WTC11 (cell line): Measurements from ENCODE around the gene GRIK2. TPM values are rescaled to one million over a fixed set of nuclear protein-coding genes. Genes with fewer than 3 reads are reported as not detected.

Experiments
- ATAC-seq: fragments of 200-7000 bp; cut with Tn5 transposase; 2 replicates; pipeline ENCODE4 v1.10.0; 2021; ENCODE audit warnings: mild to moderate bottlenecking, moderate library complexity
- CTCF ChIA-PET: fragments of 300-600 bp; sonication (Branson Sonifier 250); formaldehyde crosslinking; loops from one replicate; lab custom pipeline; 2021; ENCODE audit warnings: antibody characterized with exemption; lab: Charles Lee
- POLR2A ChIA-PET: fragments of 350-600 bp; sonication (Branson Sonifier 250); formaldehyde crosslinking; loops from one replicate; lab custom pipeline; 2021; ENCODE audit warnings: antibody characterized with exemption; lab: Charles Lee
- DNase-seq: peaks from one replicate; pipeline ENCODE4 v3.0.0; 2021; ENCODE audit warnings: low spot score
- H3K27ac Mint-ChIP-seq: 2 replicates; pipeline ENCODE4 v1.8.0; 2021; ENCODE audit warnings: mixed read lengths
- H3K27me3 Mint-ChIP-seq: 2 replicates; pipeline ENCODE4 v1.8.0; 2021; ENCODE audit warnings: low read depth, mild to moderate bottlenecking, moderate library complexity, mixed read lengths
- H3K36me3 Mint-ChIP-seq: 2 replicates; pipeline ENCODE4 v1.8.0; 2021; ENCODE audit warnings: mixed read lengths
- H3K4me1 Mint-ChIP-seq: 2 replicates; pipeline ENCODE4 v1.8.0; 2022; ENCODE audit warnings: mixed read lengths
- H3K4me3 Mint-ChIP-seq: 2 replicates; pipeline ENCODE4 v1.8.0; 2021; ENCODE audit warnings: mild to moderate bottlenecking, moderate library complexity, mixed read lengths
- H3K9me3 Mint-ChIP-seq: 2 replicates; pipeline ENCODE4 v1.8.0; 2021; ENCODE audit warnings: mixed read lengths
- ATF1 ChIP-seq: sonication (generic); formaldehyde crosslinking; IDR thresholded peaks from 2 replicates; pipeline ENCODE4 v1.8.1; 2023; ENCODE audit warnings: mild to moderate bottlenecking, moderate library complexity, missing genetic modification reagents
- CBFB ChIP-seq: sonication (generic); formaldehyde crosslinking; IDR thresholded peaks from 2 replicates; pipeline ENCODE4 v1.8.1; 2022; ENCODE audit warnings: mild to moderate bottlenecking, low read depth, missing genetic modification reagents
- ELF4 ChIP-seq: sonication (generic); formaldehyde crosslinking; IDR thresholded peaks from 2 replicates; pipeline ENCODE4 v1.8.1; 2022; ENCODE audit warnings: low read depth, mild to moderate bottlenecking, moderate library complexity, missing genetic modification reagents
- EMX1 ChIP-seq: fragments of 250-450 bp; sonication (Bioruptor Pico); IDR thresholded peaks from 2 replicates; pipeline ENCODE4 v1.8.0; 2021; ENCODE audit warnings: mild to moderate bottlenecking
- JAZF1 ChIP-seq: fragments of 250-450 bp; sonication (Bioruptor Pico); IDR thresholded peaks from 2 replicates; pipeline ENCODE4 v1.9.0; 2021; ENCODE audit warnings: moderate library complexity, mild to moderate bottlenecking, inconsistent platforms
- JUN ChIP-seq: sonication (generic); formaldehyde crosslinking; IDR thresholded peaks from 2 replicates; pipeline ENCODE4 v1.8.0; 2023; ENCODE audit warnings: mild to moderate bottlenecking, missing genetic modification reagents
- NFATC4 ChIP-seq: fragments of 250-450 bp; sonication (Bioruptor Pico); IDR thresholded peaks from 2 replicates; pipeline ENCODE4 v1.9.0; 2021; ENCODE audit warnings: mild to moderate bottlenecking
- NR1H2 ChIP-seq: sonication (generic); formaldehyde crosslinking; IDR thresholded peaks from 2 replicates; pipeline ENCODE4 v1.9.0; 2021; ENCODE audit warnings: mild to moderate bottlenecking, moderate library complexity, missing genetic modification reagents
- OVOL2 ChIP-seq: fragments of 250-450 bp; sonication (Bioruptor Pico); IDR thresholded peaks from 2 replicates; pipeline ENCODE4 v1.9.0; 2021; ENCODE audit warnings: mild to moderate bottlenecking, borderline replicate concordance
- RORB ChIP-seq: fragments of 250-450 bp; sonication (Bioruptor Pico); IDR thresholded peaks from 2 replicates; pipeline ENCODE4 v1.9.0; 2021; ENCODE audit warnings: mild to moderate bottlenecking
- SMAD4 ChIP-seq: sonication (generic); formaldehyde crosslinking; IDR thresholded peaks from 2 replicates; pipeline ENCODE4 v1.8.0; 2022; ENCODE audit warnings: mild to moderate bottlenecking, missing genetic modification reagents
- SOX15 ChIP-seq: fragments of 250-450 bp; sonication (Bioruptor Pico); IDR thresholded peaks from 2 replicates; pipeline ENCODE4 v1.9.0; 2021; ENCODE audit warnings: mild to moderate bottlenecking
- SP1 ChIP-seq: sonication (generic); formaldehyde crosslinking; conservative IDR thresholded peaks from 2 replicates; pipeline ENCODE4 v1.8.1; 2022; ENCODE audit warnings: missing genetic modification reagents
- TCF7 ChIP-seq: sonication (generic); formaldehyde crosslinking; IDR thresholded peaks from 2 replicates; pipeline ENCODE4 v1.8.0; 2022; ENCODE audit warnings: mild to moderate bottlenecking, low read depth, missing genetic modification reagents, moderate library complexity
- TEAD1 ChIP-seq: sonication (generic); formaldehyde crosslinking; IDR thresholded peaks from 2 replicates; pipeline ENCODE4 v1.8.0; 2022; ENCODE audit warnings: mild to moderate bottlenecking, missing genetic modification reagents
- TEAD4 ChIP-seq: sonication (generic); formaldehyde crosslinking; IDR thresholded peaks from 2 replicates; pipeline ENCODE4 v1.8.0; 2022; ENCODE audit warnings: mild to moderate bottlenecking, missing genetic modification reagents
- ZNF317 ChIP-seq: sonication (generic); formaldehyde crosslinking; IDR thresholded peaks from 2 replicates; pipeline ENCODE4 v1.8.1; 2023; ENCODE audit warnings: low read depth, mild to moderate bottlenecking, moderate library complexity, missing genetic modification reagents, borderline replicate concordance
- ZNF396 ChIP-seq: fragments of 250-450 bp; sonication (Bioruptor Pico); IDR thresholded peaks from 2 replicates; pipeline ENCODE4 v1.8.0; 2021; ENCODE audit warnings: mild to moderate bottlenecking, moderate library complexity, borderline replicate concordance
- ZNF416 ChIP-seq: fragments of 250-450 bp; sonication (Bioruptor Pico); IDR thresholded peaks from 2 replicates; pipeline ENCODE4 v1.9.0; 2021; ENCODE audit warnings: mild to moderate bottlenecking, inconsistent platforms
- total RNA-seq: library from RNA; stranded (reverse); gene quantifications from 3 replicates; pipeline ENCODE4 v1.2.3, GENCODE V29; 2021
- TF ChIP-seq, protein P1 (sequence below): fragments of 250-450 bp; sonication (Bioruptor Pico); IDR thresholded peaks from 2 replicates; pipeline ENCODE4 v2.1.2; 2022; ENCODE audit warnings: mild to moderate bottlenecking, moderate library complexity
- TF ChIP-seq, protein P2 (sequence below): fragments of 250-450 bp; sonication (Bioruptor Pico); conservative IDR thresholded peaks from 2 replicates; pipeline ENCODE4 v1.9.0; 2021; ENCODE audit warnings: mild to moderate bottlenecking
- TF ChIP-seq, protein P3 (sequence below): sonication (generic); formaldehyde crosslinking; IDR thresholded peaks from 2 replicates; pipeline ENCODE4 v1.8.0; 2022; ENCODE audit warnings: mild to moderate bottlenecking, missing genetic modification reagents
- TF ChIP-seq, protein P4 (sequence below): sonication (generic); formaldehyde crosslinking; IDR thresholded peaks from 2 replicates; pipeline ENCODE4 v1.8.0; 2022; ENCODE audit warnings: mild to moderate bottlenecking, missing genetic modification reagents
- TF ChIP-seq, protein P5 (sequence below): sonication (generic); formaldehyde crosslinking; IDR thresholded peaks from 2 replicates; pipeline ENCODE4 v1.8.0; 2023; ENCODE audit warnings: mild to moderate bottlenecking, missing genetic modification reagents
- TF ChIP-seq, protein P6 (sequence below): sonication (generic); formaldehyde crosslinking; IDR thresholded peaks from 2 replicates; pipeline ENCODE4 v1.8.1; 2022; ENCODE audit warnings: mild to moderate bottlenecking, missing genetic modification reagents, moderate library complexity, borderline replicate concordance

Gene GRIK2
- total RNA-seq, 1 experiment from 2014 or later: 2.7 TPM

DNA sequence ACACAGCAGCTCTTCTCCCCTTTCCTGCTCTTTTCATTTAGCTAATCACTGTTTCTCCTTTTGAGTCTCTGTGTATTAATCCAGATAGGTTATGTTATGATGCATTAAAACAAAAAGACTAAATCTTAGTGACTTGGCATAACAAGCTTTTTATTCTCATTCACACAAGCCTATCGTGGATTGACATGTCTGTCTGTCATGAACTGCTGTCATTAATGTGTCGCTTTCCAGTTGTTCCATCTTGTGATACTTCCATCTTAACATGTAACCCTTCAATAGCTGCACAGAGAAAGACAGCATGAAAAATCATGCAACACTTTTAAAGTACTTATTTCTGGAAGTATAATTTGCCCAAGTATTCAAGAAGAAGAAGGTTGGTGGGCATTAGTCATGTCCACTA, 128.7 kb downstream of the GRIK2 start (continued):
- TF ChIP-seq, protein P1, sequence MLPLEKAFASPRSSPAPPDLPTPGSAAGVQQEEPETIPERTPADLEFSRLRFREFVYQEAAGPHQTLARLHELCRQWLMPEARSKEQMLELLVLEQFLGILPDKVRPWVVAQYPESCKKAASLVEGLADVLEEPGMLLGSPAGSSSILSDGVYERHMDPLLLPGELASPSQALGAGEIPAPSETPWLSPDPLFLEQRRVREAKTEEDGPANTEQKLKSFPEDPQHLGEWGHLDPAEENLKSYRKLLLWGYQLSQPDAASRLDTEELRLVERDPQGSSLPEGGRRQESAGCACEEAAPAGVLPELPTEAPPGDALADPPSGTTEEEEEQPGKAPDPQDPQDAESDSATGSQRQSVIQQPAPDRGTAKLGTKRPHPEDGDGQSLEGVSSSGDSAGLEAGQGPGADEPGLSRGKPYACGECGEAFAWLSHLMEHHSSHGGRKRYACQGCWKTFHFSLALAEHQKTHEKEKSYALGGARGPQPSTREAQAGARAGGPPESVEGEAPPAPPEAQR: no peak
- no peak for TF ChIP-seq ATF1 (CRISPR knock-in tag)
- no peak for TF ChIP-seq NR1H2 (CRISPR knock-in tag)
- TF ChIP-seq NFATC4 (CRISPR knock-in tag): no peak

DNA sequence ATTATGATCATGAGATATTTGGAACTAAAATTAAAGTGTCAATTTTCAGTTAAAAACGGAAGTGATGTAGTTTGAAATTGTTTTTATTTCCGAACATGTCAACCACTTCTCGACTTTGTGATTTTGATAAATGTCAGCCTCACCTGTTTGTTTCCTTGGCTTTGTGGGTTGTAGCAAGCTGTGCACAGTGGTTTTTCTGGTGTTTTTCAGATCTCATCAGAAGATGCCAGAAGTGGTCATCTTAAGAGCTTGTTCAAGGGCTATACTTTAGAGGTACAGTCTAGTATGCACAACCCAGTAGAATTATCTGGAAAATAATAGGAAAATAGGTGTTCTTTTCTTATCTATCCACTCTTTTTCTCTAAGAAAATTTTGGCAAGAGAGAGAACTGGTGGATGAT, 134.0 kb downstream of the GRIK2 start:
- no peak for DNase-seq
- no peaks in the 10 kb centered on the region; the same call in 1 of the 2 replicates for H3K9me3 Mint-ChIP-seq
- H3K27me3 Mint-ChIP-seq: no peaks in the 10 kb centered on the region
- no peak for TF ChIP-seq TCF7 (CRISPR knock-in tag)
- no peak for TF ChIP-seq RORB (CRISPR knock-in tag)
- TF ChIP-seq, protein P2, sequence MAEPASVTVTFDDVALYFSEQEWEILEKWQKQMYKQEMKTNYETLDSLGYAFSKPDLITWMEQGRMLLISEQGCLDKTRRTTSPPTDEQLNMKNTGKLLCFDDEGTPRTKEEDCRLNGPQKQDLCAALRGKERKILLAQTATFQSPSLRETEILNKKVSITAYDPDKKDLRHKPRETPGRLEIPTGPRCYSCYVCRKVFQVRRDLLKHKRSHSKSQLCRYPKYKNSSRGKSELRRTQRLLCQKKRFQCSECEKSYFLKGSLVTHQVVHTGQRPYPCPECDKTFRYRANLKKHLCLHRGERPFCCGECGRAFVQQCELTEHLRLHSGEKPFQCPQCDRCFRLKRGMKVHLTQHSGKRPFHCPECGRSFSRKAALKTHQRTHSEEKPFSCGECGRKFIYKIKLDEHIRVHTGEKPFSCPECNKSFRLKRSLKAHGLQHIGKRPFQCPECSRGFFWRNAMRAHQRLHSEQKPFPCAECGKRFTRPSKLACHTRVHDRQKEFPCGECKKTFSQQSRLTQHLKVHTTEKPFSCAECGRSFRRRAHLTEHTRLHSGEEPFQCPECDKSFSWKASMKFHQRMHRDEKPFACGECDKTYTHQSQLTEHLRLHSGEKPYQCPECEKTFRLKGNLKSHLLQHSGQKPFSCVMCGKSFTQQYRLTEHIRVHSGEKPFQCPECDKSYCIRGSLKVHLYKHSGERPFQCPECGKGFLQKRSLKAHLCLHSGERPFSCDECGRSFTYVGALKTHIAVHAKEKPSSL (CRISPR knock-in tag): no peak
- TF ChIP-seq JAZF1 (CRISPR knock-in tag): no peak
- no peak for TF ChIP-seq ELF4 (CRISPR knock-in tag)
- TF ChIP-seq, protein P3, sequence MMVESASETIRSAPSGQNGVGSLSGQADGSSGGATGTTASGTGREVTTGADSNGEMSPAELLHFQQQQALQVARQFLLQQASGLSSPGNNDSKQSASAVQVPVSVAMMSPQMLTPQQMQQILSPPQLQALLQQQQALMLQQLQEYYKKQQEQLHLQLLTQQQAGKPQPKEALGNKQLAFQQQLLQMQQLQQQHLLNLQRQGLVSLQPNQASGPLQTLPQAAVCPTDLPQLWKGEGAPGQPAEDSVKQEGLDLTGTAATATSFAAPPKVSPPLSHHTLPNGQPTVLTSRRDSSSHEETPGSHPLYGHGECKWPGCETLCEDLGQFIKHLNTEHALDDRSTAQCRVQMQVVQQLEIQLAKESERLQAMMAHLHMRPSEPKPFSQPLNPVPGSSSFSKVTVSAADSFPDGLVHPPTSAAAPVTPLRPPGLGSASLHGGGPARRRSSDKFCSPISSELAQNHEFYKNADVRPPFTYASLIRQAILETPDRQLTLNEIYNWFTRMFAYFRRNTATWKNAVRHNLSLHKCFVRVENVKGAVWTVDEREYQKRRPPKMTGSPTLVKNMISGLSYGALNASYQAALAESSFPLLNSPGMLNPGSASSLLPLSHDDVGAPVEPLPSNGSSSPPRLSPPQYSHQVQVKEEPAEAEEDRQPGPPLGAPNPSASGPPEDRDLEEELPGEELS (CRISPR knock-in tag): no peak
- TF ChIP-seq OVOL2 (CRISPR knock-in tag): no peak
- no peak for TF ChIP-seq ZNF416 (CRISPR knock-in tag)
- TF ChIP-seq SOX15: no peak
- no peak for TF ChIP-seq ZNF396 (CRISPR knock-in tag)
- no peak for TF ChIP-seq TEAD4 (CRISPR knock-in tag)
- no peak for TF ChIP-seq NFATC4 (CRISPR knock-in tag)
- TF ChIP-seq SP1: no peak
- no peak for TF ChIP-seq TEAD1 (CRISPR knock-in tag)
- TF ChIP-seq, protein P4, sequence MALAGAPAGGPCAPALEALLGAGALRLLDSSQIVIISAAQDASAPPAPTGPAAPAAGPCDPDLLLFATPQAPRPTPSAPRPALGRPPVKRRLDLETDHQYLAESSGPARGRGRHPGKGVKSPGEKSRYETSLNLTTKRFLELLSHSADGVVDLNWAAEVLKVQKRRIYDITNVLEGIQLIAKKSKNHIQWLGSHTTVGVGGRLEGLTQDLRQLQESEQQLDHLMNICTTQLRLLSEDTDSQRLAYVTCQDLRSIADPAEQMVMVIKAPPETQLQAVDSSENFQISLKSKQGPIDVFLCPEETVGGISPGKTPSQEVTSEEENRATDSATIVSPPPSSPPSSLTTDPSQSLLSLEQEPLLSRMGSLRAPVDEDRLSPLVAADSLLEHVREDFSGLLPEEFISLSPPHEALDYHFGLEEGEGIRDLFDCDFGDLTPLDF (CRISPR knock-in tag): no peak
- no peak for TF ChIP-seq SMAD4 (CRISPR knock-in tag)
- H3K4me3 Mint-ChIP-seq: no peak overlapping the region
- H3K27ac Mint-ChIP-seq: no peak overlapping the region
- ChIA-PET CTCF (no interaction called here), POLR2A (no interaction called here)
- no peak for ATAC-seq
- H3K4me1 Mint-ChIP-seq: no peaks in the 10 kb centered on the region; the same call in 1 of the 2 replicates
- H3K36me3 Mint-ChIP-seq: no peaks in the 10 kb centered on the region

DNA sequence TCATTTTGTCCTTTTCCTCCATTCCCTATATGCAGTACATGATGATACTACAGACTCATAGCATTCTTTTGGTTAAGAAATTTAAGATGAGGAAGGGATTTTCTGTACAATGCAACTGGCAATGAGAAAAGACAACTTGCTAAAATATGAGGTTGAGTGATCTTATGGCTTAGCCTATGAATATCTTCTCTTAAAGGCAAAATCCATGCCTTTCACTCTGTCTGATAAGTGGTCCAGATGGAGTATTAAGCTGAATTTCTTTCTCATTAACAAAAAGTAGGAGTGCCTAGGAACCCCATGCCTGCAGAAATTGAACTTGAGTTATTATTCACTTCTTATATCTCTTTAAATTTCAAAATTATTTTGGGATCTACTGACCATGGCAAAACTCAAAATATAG, 135.3 kb downstream of the GRIK2 start:
- no peaks in the 10 kb centered on the region; the same call in 1 of the 2 replicates for H3K4me1 Mint-ChIP-seq
- POLR2A ChIA-PET: no interaction called here
- no peaks in the 10 kb centered on the region for H3K36me3 Mint-ChIP-seq
- H3K27ac Mint-ChIP-seq: no peak overlapping the region
- CTCF ChIA-PET: no interaction called here
- no peaks in the 10 kb centered on the region for H3K9me3 Mint-ChIP-seq
- no peak overlapping the region for H3K4me3 Mint-ChIP-seq
- no peak for DNase-seq
- no peaks in the 10 kb centered on the region for H3K27me3 Mint-ChIP-seq
- no peak for ATAC-seq
- TF ChIP-seq, protein P5, sequence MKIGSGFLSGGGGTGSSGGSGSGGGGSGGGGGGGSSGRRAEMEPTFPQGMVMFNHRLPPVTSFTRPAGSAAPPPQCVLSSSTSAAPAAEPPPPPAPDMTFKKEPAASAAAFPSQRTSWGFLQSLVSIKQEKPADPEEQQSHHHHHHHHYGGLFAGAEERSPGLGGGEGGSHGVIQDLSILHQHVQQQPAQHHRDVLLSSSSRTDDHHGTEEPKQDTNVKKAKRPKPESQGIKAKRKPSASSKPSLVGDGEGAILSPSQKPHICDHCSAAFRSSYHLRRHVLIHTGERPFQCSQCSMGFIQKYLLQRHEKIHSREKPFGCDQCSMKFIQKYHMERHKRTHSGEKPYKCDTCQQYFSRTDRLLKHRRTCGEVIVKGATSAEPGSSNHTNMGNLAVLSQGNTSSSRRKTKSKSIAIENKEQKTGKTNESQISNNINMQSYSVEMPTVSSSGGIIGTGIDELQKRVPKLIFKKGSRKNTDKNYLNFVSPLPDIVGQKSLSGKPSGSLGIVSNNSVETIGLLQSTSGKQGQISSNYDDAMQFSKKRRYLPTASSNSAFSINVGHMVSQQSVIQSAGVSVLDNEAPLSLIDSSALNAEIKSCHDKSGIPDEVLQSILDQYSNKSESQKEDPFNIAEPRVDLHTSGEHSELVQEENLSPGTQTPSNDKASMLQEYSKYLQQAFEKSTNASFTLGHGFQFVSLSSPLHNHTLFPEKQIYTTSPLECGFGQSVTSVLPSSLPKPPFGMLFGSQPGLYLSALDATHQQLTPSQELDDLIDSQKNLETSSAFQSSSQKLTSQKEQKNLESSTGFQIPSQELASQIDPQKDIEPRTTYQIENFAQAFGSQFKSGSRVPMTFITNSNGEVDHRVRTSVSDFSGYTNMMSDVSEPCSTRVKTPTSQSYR: no peak
- TF ChIP-seq JUN (CRISPR knock-in tag): no peak
- no peak for TF ChIP-seq ZNF317 (CRISPR knock-in tag)
- TF ChIP-seq TEAD1 (CRISPR knock-in tag): no peak
- TF ChIP-seq, protein P6, sequence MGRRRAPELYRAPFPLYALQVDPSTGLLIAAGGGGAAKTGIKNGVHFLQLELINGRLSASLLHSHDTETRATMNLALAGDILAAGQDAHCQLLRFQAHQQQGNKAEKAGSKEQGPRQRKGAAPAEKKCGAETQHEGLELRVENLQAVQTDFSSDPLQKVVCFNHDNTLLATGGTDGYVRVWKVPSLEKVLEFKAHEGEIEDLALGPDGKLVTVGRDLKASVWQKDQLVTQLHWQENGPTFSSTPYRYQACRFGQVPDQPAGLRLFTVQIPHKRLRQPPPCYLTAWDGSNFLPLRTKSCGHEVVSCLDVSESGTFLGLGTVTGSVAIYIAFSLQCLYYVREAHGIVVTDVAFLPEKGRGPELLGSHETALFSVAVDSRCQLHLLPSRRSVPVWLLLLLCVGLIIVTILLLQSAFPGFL: no peak
- no peak for TF ChIP-seq EMX1 (CRISPR knock-in tag)
- TF ChIP-seq CBFB: no peak
- TF ChIP-seq ATF1 (CRISPR knock-in tag): no peak
